Measurements from ENCODE around the gene TSHZ3.

Gene TSHZ3

DNA sequence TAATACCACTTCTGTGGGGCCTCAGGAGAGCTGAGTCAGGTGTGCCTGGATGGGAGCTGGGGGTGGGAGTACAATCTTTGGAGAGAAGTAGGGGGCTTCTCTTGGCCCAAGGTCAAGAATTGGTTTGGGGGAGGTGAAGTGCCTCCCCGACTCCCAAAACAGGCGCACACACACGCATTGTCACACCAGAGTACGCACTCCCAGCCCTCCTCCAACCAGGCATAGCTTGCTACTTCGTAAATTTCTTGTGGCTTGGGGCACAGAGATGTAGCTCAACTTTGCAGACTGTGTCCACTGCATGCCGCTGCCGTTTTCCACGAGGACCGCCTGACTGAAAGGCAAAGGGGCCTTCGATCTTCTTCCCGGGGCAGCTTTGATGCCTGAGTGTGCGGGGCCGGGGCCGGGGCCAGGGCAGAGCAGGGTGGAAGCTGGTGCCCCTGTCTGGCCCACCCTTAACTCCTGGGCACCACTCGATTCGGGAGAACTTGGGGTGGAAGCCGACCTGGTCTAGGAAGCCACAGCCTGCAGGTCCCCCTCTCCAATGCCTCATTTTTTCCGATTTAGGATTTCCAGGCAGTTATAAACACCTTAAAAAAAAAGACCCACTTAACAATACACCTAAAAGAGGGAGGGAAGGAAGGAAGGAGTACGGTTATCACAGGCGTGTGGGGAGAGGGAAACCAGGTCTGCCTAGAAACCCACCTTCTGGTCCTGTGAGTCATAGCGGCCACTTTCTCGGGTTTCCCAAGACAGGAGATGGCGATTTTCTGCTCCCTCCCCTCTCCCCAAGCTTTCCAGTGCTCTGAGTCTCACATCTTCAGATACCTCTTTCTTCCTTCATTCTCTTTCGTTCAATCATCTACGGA, 5.8 kb upstream of the TSHZ3 start:
- no peak for DNase-seq (ENCODE audit: low read depth)

DNA sequence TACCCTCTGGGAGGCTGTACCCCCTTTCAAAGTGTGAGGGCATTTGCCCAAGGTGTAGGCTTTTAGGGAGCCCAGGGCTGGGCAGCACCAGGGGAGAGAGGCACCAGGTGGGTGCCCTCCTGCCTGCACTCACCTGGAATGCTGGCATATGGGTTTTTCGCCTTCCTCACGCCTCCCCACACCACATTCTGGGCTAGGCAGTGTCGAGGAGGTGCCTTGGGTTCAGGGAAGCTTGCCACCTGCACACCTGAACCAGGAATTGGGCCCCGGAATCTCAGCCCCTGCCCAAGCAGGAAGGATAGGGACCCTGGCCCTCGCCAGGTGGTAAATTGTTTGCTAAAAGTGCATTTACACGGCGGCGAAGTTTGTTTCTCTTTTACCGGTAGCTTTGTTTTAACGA, 5.1 kb upstream of the TSHZ3 start:
- no peak for DNase-seq (ENCODE audit: low read depth)

DNA sequence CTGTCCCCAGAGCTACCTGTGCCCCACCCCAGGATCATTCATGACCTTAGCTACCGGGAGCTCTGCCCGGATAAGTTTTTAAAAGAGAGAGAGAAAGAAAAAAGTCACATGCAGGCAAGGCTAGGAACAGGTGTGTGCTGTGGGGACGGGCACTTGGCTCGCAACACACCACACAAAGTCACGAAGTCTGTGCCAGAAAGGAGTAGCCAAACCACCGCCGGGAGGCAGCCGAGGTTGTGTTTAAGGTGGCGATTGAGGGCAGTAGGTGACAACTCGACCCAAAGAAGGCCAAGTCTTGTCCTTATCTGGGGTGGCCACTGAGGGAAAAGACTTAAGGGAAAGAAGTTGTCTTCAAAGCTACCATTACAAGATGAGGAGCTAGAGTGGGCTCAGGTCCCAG, 4.6 kb upstream of the TSHZ3 start:
- DNase-seq (ENCODE audit: low read depth) = no peak

DNA sequence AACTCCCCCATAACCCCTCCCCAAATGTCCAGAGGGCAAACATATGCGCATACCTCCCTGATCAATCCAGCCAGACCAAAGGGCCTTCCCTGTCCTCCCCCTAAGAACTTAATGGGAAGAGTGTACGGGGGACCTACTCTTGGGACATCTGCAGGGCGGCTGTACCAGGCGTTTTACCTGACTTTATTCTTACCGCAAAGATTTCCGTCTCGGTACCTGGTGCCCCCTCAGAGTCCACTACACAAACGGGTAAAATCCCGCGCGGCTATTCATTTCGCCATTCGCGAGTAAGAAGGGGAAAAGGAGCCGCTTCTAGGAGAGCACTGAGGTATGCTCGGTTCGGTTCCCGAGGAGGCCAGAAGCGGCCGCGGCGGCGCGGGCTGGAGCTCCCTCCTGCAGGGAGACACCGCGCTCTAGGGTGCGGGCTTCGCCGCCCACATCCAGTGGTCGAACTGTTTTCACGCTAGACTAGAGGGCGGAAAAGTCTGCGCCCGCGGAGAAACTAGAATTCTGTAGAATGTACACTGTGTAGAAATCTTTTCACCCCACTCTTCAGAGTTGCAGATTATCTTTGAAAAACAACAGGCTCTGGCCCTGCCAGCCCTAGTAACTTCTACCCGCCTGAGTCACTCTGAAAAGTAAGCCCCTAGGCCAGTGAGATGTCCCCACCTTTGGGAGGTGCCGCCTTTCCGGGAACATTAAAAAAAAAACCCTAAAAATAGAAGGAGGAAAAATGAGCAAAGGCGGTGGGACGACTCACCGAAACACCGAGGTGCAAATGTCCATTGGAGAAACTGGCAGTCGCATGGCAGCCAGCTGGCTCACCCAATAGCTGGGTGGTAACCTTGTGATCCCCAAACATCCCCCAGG, 3.8 kb upstream of the TSHZ3 start:
- DNase-seq (ENCODE audit: low read depth) = no peak

DNA sequence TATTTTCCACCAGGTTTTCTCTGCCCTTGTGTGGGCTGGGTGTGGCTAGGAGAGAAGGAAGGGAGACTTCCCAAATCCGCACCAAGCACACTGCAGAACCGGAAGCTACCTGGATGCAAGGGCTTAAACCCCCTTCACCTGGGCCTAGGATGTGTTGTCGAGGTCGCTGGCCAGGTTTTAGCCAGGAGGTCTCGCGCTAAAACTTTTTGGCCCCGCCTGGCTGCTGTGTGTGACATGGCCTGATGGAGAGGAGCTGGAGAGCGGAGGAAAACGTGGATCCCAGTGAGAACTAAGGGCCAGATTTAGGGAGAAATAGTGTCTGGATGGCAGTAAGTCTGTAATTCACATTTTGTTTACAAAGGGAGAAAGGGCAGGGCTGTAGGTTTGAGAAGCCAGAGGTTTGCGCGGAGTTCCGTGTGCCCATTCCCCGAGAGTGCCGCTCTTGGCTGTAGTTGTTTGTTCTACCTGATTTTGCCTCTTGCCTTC, 3.1 kb upstream of the TSHZ3 start:
- no peak for DNase-seq (ENCODE audit: low read depth)

DNA sequence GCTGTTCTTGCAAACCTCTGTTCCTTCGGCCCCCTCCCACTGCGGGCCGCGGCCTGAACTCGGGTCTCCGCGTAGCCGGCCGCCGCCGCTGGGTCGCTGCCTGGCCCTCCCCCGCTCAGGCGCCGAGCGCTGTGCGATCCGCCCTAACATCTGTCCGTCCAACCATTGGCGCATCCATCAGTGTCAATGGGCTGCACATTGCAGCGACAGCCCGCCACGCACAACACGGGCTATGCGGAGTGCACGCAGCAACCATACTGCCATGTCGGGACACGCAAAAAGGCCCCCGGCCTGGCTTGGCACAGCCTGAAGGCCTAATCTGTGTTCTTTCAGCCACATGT, 2.6 kb upstream of the TSHZ3 start:
- DNase-seq (ENCODE audit: low read depth) = no peak

DNA sequence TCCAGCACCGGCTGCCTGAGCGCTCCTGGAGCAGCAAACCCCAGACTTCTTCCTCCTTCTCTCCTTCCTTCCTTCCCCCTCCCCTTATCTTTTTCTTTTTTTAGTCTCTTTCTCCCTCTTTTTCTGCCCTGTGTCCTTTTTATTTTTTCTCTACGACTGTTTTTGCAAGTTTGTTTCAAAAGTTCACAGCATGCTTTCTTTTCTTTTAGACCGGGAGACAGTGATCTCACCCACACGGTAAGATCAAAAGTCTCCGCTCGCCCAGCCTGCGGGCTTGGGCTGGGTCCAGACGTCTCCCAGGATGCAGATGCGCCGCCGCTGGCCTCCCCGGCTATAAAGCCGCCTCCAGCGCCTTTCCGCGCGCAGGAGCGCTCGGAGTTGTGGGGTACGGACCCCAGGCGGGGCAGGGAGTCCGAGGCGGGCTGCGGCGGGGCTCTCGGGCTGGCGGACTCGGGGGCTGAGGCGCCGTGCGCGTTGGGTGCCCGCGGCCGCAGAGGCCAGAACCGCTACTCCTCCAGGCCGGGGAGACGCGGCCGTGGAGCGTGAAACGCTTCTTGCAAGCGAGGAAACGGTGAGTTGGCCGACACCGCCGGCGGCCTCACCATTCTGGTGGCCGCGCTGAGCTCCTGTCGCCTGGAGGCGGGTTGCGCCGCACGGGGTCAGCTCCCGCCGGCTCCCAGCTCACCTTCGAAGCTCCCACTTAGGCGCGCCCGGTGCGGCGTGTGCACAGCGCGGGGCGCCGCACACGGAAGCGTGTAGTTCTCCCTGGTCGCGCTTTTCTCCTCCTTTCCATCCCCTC, 2.0 kb upstream of the TSHZ3 start:
- no peak for DNase-seq (ENCODE audit: low read depth)

DNA sequence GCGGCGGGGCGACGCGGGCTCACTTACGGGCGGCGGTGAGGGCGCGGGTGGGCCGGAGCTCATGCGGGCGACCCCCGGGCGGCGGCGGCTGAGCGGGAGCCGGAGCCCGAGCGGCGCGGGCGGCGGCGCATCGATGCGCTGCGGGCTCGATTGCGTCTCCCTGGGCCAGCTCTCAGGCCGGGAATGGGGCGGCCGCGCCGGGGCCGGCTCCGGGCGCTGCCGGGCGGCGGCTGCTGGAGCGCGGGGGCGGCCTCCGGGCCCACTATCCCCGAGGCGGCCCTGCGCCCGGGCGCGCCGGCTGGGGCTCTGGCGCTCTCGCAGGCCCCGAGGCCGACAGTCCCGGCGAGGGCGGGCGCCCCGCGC, 1.4 kb upstream of the TSHZ3 start:
- DNase-seq (ENCODE audit: low read depth) = no peak

DNA sequence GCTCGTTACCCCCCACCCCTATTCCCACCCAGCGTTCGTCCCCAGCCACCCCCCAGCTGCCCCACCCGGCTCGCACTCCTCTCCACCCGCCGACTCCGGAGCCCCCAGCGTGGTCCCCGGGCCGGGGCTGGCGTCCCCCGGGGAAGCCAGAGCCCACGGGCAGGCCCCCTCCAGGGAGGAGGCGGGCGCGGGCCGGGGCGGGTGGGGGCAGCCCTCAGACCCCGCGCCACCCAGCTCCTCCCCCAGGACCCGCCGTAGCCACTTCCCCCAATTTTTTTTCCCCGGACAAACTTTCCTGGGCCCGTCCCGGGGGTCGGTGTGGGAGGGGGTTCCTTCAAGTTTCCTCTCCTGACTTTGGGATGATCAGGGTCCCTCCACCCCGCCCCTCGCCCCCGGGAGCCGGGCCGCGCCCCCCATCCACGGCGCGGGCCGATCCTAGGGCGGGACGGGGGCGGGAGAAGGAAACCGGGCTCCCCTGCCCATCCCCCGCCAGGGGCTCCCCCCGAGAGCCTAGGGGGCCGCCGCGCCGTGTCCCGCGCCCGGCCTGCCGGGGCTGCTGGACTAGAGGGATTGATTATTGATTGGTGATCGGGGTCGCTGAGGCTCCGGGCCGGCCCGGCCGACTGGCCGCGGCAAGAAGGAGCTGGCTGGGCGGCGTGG, 927 bp upstream of the TSHZ3 start:
- DNase-seq (ENCODE audit: low read depth) = no peak

DNA sequence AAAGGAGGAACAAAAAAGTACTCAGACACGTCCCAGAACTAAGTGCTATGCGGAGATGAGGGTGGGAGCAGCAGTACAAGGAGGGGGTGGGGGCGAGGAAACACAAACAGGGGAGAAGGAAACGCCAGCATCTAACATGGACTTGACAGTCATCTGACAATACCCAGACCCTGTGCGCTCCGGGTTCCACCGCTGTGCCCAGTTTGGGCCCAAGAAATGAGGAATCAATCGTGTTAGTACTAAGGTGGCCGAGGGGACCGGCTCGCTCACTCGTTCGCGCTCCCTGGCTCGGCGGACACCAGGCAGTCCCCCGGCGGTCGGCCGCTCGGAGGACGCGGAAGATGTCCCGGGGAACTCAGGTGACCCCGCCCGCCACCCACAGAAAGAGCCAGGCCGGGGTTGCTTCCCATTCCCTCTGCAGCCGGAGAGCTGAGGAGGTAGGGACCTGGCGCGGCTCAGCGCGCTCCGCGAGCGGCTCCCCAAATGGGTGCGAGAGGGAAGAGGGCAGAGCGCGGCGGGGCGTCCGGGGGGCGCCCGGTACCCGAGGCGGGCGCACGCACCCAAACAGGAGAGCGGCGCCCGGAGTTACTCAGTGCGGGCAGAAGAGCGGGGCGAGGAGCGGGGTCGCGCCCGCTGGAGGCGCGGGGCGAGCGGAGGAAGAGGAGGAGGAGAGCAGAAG, 616 bp downstream of the TSHZ3 start:
- DNase-seq (ENCODE audit: low read depth) = no peak

DNA sequence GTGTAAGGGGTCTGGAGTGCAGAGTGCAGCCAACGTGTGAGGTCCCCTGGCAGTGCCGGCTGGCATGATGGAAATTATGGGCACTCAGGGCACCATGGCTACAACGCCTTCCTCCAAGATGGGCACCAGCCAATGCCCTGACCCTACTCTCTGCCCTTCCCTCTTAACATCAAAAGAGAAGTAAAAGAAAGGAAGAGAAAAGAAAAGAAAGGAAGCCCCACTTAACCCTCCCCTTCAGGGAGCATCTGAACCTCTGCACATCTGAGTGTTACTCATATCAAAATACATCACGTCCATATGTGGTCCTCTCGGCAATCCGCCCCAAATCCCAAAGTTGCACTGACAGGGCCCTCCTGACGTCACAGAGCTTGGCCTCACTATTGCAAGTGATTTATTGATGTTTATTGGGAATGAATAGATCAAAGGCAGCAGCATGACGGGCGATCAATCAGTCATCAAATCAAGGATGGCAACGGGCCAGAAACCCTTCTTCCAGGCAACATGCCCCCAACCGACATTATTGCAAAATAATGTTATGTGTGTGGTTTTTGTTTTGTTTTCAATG, 1.3 kb downstream of the TSHZ3 start:
- no peak for DNase-seq (ENCODE audit: low read depth)

DNA sequence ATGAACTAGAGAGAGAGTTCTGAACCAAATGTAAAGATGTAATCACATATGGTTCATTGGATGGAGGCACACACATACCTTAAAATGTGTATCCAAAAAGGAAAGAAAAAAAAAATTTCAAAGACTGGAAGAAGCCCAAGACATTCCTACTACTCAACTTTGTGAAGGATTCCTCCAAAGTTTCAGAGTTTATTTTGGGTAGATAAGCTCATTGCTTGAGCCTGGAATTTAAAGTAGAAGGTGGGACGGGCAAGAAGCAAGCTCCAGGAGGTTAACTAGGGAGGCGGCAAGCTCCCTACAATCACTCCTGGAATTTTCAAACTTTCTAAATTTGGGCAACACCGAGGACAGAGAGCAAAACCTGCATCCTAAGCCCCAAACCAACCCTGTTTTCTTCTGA, 1.9 kb downstream of the TSHZ3 start:
- no peak for DNase-seq (ENCODE audit: low read depth)

DNA sequence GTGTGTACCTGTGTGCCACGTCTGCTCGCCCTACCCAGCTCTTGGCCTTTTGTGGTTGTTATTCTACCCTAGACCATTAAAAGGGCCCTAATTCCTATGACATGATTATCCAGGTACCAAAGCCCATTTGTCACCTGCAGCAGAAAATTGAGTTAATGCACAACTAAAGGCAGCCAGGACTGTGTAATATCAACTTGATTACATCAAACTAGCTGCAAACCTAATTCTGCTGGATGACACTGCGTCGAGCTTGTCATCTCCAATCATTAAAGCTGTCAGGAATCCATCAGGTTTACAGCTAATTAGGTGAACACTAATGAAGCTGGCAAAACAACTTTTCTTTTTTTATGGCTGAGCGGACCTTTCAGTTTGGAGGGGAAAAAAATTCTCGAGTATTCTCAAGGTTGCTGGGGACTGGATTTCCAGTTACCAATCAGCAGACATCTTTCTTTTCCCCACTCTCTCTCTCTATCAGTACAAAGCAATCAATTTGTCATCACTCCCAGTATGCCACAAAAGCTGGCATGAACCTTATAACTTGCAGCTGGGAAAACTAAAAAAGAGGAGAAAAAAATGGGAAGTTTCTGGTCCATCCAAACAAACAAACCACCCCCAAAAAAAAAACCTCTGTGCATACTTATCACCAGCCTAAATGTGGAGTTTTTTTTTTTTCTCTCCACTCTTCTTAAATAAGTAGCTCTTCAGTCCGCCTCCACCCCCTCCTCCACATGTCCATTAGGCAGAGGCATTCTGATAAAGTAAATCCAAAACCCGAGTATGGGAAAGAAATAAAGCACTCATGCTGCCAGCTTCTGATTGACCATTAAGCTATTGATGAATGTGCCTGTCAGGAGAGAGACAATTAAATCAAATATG, 2.8 kb downstream of the TSHZ3 start:
- no peak for DNase-seq (ENCODE audit: low read depth)

DNA sequence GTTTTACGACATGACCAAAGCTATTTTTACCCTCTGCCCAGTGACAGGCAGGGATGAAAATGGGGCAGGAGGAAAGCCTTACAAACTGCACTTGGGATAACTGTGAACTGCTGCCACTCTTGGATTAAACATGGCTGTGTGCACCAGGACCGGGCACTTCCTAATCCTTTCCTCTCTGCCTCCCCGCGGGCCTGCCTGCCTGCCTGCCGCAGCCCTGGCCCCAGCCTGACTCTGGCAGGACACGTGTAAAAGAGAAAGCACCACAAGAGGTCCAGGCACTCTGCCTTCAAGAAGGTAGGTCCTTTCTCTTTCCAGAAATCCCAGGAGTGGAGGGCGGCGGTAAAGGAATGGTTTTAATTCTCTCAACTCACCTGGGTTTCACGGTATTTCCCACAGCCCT, 4.8 kb downstream of the TSHZ3 start:
- DNase-seq (ENCODE audit: low read depth) = no peak

DNA sequence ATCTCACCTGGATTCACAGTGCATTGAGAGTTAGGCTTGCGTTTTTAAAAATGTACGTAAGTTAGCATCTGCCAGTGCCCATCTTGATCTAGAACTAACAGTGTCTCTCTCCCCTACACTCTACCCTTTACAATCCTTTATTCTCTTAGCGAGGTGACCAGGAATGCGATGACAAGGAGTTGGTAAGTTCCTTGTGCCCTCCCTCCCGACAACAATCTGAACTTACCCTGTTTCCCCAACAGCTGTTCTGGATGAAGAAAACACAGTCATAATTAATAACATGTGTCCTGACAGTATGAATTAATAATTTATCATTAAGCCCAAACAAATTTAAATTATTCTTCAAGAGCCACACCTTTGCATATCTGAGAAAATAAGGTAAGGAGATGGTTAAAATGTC, 6.3 kb downstream of the TSHZ3 start:
- DNase-seq (ENCODE audit: low read depth) = no peak

DNA sequence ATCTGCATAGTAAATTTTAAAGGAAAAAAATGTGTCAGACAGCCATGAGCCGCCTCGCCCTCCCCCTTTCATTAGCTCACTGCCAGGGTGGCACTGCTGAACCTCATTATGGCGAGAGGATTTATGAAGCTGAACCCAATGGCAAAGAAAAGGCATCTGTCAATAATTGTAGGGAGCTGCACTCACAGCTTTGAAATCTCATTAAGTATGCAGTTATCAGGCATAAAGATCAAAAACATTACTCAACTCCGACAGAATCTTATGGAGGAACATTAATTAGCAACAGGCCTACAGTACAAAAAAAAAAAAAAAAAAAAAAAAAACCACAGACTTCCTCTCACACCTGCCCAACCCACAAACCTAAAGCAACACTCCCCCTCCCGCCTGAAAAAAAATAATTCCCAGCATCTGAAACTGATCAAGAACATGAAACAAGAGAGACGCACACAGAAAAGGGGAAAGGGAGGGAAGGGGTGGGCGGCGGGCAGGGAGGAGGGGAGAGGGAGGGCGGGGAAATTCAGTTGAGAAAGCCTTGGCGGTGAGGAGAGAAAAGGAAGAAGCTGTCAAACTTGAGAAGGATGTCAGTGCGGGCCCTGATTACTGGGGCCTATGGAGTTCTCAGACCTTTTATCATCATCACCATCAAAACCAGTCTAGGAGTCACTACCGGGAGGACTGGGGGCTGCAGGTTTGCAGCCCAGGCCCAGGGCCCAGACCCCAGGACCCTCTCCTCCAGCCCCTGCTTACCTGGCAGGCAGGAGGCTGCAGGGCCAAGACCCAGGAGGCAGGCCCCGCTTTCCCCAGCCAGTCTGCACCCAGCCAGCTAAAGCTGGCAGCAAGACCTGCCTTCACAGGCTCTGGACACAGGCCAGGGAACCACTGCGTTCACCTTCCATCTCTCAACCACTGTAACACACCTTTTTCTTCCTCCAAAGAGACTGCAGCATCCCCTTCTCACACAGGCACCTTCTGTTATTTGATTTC, 8.9 kb downstream of the TSHZ3 start:
- DNase-seq (ENCODE audit: low read depth) = no peak

DNA sequence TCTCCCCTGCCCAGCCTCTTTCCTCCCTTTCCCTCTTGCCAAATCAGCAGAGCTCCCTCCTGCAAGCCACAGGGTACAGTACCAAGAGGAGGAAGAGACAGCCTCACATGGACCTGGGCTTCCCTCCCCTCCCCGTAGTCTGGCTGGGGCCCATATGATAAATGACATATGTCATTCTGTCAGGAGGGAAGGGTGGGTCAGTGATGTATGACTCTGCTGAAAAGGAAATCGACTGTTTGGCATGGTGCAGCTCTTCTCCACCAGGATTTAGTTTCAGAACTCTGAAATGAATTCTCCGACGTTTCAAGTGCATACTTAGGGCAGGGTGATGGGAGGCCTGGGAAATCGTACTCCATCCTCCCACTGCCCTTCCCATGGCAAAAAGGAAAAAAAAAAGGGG, 9.8 kb downstream of the TSHZ3 start:
- DNase-seq (ENCODE audit: low read depth) = no peak

DNA sequence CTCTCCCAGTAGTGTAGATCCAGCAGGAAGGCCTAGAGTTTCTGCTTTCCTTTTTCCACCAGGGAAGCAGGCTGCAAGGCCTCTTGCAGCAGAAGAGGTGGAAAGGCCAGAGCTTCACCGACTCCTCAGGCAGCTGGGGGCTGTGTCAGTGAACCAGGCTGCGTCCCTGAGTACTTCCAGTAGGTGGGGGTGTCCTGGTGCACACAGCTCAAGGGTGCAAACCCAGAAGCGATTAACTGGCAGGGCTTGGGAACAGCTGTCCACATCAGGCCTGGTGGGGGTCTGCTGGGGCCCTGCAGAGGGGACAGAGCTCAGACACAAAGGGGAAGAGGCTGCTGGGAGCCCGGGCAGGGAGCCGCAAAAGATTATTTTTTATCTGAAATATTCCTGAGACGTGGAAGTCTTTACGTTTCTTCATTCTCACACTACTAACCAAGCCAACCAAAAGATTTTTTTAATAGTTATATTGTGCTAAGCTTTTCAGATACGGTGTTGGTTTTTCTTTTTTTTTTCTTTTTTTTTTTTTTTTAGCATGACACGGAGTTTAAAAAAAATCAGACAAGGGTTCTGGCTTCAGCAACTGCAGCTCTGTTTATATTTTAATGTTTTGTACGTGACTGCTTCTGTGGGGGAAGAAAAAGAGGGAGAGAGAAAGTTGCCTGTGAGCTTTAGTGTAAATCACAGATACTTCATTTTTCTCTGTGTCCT, 11.0 kb downstream of the TSHZ3 start:
- no peak for DNase-seq (ENCODE audit: low read depth)
